HepG2 (cell line): ENCODE measurements around the gene CAPN9. TPM values are rescaled to one million over a fixed set of nuclear protein-coding genes. Genes with fewer than 3 reads are reported as not detected.
A peak's percentile ranks its signal among the peaks of the same experiment; 100 is the strongest.

Experiments used
- AKNA ChIP-seq: sonication (generic); formaldehyde crosslinking; IDR thresholded peaks from 2 replicates; pipeline ENCODE4 v1.4.0; 2020; ENCODE audit warnings: missing genetic modification reagents, borderline replicate concordance
- BCL6 ChIP-seq: IDR thresholded peaks from 2 replicates; pipeline ENCODE4 v1.6.1; 2016; ENCODE audit warnings: missing genetic modification reagents, missing compliant biosample characterization
- BRD4 ChIP-seq: sonication (generic); formaldehyde crosslinking; IDR thresholded peaks from 2 replicates; pipeline ENCODE4 v1.4.0; 2020; ENCODE audit warnings: missing genetic modification reagents
- CTCF ChIP-seq: sonication (generic); formaldehyde crosslinking; IDR thresholded peaks from 2 replicates; pipeline ENCODE4 v1.5.0; 2020; ENCODE audit warnings: mild to moderate bottlenecking, missing genetic modification reagents, moderate library complexity
- DNMT3B ChIP-seq: conservative IDR thresholded peaks from 2 replicates; pipeline ENCODE4 v1.6.1; 2016; ENCODE audit warnings: missing biosample characterization, control low read depth
- RBM39 ChIP-seq: fragments of 200-400 bp; formaldehyde crosslinking; IDR thresholded peaks from one replicate; pipeline ENCODE4 v1.6.1; 2018; ENCODE audit warnings: antibody characterized with exemption, mild to moderate bottlenecking, low read depth, low read length; ENCODE audit not compliant: poor library complexity, severe bottlenecking
- SAP130 ChIP-seq: IDR thresholded peaks from 2 replicates; pipeline ENCODE4 v1.6.1; 2016; ENCODE audit warnings: low read depth
- SATB2 ChIP-seq: sonication (generic); formaldehyde crosslinking; IDR thresholded peaks from 2 replicates; pipeline ENCODE4 v1.5.0; 2020; ENCODE audit warnings: missing genetic modification reagents
- TAF1 ChIP-seq: sonication (generic); formaldehyde crosslinking; IDR thresholded peaks from 2 replicates; pipeline ENCODE4 v1.4.0; 2020; ENCODE audit warnings: missing genetic modification reagents
- USF2 ChIP-seq, 2 experiments: sonication (generic) in 1 of 2; formaldehyde crosslinking in 1 of 2; IDR thresholded peaks; 2 replicates each; pipeline versions ENCODE4 v1.5.1 to v1.6.1; 2011 to 2020; ENCODE audit warnings: borderline replicate concordance in 1 of 2, low read depth in 1 of 2, low read length in 1 of 2, mild to moderate bottlenecking in 1 of 2, missing genetic modification reagents in 1 of 2, moderate library complexity in 1 of 2
- ZBTB8A ChIP-seq: sonication (generic); formaldehyde crosslinking; IDR thresholded peaks from 2 replicates; pipeline ENCODE4 v1.4.0; 2020; ENCODE audit warnings: mild to moderate bottlenecking, low read depth, missing genetic modification reagents, borderline replicate concordance
- ZNF512B ChIP-seq: sonication (generic); formaldehyde crosslinking; IDR thresholded peaks from 2 replicates; pipeline ENCODE4 v1.5.1; 2020; ENCODE audit warnings: missing genetic modification reagents, mild to moderate bottlenecking, borderline replicate concordance
- ZSCAN5A ChIP-seq: sonication (generic); formaldehyde crosslinking; IDR thresholded peaks from 2 replicates; pipeline ENCODE4 v1.8.0; 2022; ENCODE audit warnings: mild to moderate bottlenecking, missing genetic modification reagents, borderline replicate concordance
- polyA plus RNA-seq, 8 experiments: library from polyadenylated mRNA; depleted of rRNA in 3 of 8; stranded (reverse) in 7 of 8; unstranded in 1 of 8; fragments of >200 nt; fragmentation: Illumina TruSeq in 4 of 8; extraction: Trizol in 4 of 8; gene quantifications; 2 replicates each; pipeline versions ENCODE4 v1.2.1 to v1.2.3, GENCODE V29; 2011 to 2016; ENCODE audit warnings: low read depth in 4 of 8, missing spikeins in 1 of 8, mixed read lengths in 1 of 8; ENCODE audit not compliant: insufficient read depth in 1 of 8
- total RNA-seq, 5 experiments: library from RNA; depleted of rRNA; stranded (reverse); fragments of >200 nt; fragmentation: Illumina TruSeq; extraction: Trizol; gene quantifications; 2 replicates each; pipeline ENCODE4 v1.2.3, GENCODE V29; 2016; ENCODE audit warnings: low read depth in 1 of 5

The CAPN9 gene
- total and polyA plus RNA-seq, 2 of the 13 experiments (the other 11 are each of a cell fraction or from before 2014, with no cell fraction given) = 0.04 to 0.31 TPM

- no peak for TF ChIP-seq USF2 (IDR thresholded peaks at IDR 0.05; ENCODE audit: low read depth, low read length)
- TF ChIP-seq USF2 (CRISPR knock-in tag; IDR thresholded peaks at IDR 0.05; ENCODE audit: borderline replicate concordance) = no peak
- TF ChIP-seq TAF1 (CRISPR knock-in tag) = no peak
- TF ChIP-seq ZSCAN5A (CRISPR knock-in tag) = no peak
- no peak for TF ChIP-seq CTCF (CRISPR knock-in tag)
- TF ChIP-seq DNMT3B = no peak
- no peak for TF ChIP-seq ZBTB8A
- TF ChIP-seq AKNA = no peak
- TF ChIP-seq BCL6 (CRISPR knock-in tag) = peak; percentile 22; the same call in 1 of the 2 replicates
- TF ChIP-seq ZNF512B (CRISPR knock-in tag) = peak; percentile 54; the same call in 1 of the 2 replicates
- no peak for TF ChIP-seq SATB2 (CRISPR knock-in tag)
- no peak for TF ChIP-seq BRD4
- TF ChIP-seq RBM39 = no peak
- peak; percentile 73; the same call in 1 of the 2 replicates for TF ChIP-seq SAP130 (CRISPR knock-in tag)
These were observed 45.1 kb upstream of the CAPN9 start (continued) for GRCh38 chr1:230701895-230702768.
